Measurements from ENCODE around the gene CNTN4. TPM values are rescaled to one million over a fixed set of nuclear protein-coding genes. Genes with fewer than 3 reads are reported as not detected.

The CNTN4 gene
- total and polyA plus RNA-seq, 2 experiments from 2014 or later, result 0.91 to 4.0 TPM

DNA sequence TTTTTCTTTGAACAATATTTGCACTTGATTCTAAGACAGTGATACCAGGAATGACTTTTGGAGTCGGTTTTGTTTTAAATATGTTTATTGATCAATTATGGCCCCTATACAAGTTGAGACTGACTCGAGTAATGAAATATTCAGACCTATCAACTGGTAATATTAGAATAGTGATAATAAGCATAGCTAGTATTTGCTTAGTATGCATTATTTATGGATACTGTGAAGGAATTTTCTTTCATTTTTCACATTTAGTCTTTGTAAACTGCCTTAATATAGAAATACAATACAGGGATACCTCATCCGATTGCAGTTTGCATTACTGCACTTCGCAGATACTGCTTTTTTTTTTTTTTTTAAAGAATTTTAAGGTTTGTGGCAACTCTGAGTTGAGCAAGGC, 107.9 kb downstream of the CNTN4 start:
- Mint-ChIP-seq H3K36me3 (ENCODE audit: low read depth) (peaks cover 19% of the 10 kb centered on the region), H3K27ac (no peak overlapping the region), H3K4me1 (no peaks in the 10 kb centered on the region), H3K27me3 (ENCODE audit: insufficient read depth, low read depth, poor library complexity) (no peaks in the 10 kb centered on the region), H3K4me3 (no peak overlapping the region), H3K9me3 (peaks cover 83% of the 10 kb centered on the region)
- H3K27ac ChIP-seq (ENCODE audit: low read depth), result no peak overlapping the region
- DNase-seq (ENCODE audit: low spot score) (no peak), ATAC-seq (no peak)
- H3K27me3 ChIP-seq (ENCODE audit: insufficient read depth), result no peaks in the 10 kb centered on the region
- H3K4me1 ChIP-seq (ENCODE audit: insufficient read depth), result no peaks in the 10 kb centered on the region
- no peaks in the 10 kb centered on the region for H3K79me2 ChIP-seq (replicated peaks; ENCODE audit: insufficient read depth)
- no peaks in the 10 kb centered on the region for H3K36me3 ChIP-seq (ENCODE audit: insufficient read depth)
- no peaks in the 10 kb centered on the region for H3F3A ChIP-seq (replicated peaks; ENCODE audit: low read depth)
- no peak overlapping the region for H2AFZ ChIP-seq
- no peaks in the 10 kb centered on the region; the same call in 1 of the 2 replicates for H3K9me2 ChIP-seq (ENCODE audit: insufficient read depth)
- H4K20me1 ChIP-seq (replicated peaks; ENCODE audit: insufficient read depth), result no peaks in the 10 kb centered on the region
- H3K4me3 ChIP-seq, result no peak overlapping the region
- TF ChIP-seq, protein P1, sequence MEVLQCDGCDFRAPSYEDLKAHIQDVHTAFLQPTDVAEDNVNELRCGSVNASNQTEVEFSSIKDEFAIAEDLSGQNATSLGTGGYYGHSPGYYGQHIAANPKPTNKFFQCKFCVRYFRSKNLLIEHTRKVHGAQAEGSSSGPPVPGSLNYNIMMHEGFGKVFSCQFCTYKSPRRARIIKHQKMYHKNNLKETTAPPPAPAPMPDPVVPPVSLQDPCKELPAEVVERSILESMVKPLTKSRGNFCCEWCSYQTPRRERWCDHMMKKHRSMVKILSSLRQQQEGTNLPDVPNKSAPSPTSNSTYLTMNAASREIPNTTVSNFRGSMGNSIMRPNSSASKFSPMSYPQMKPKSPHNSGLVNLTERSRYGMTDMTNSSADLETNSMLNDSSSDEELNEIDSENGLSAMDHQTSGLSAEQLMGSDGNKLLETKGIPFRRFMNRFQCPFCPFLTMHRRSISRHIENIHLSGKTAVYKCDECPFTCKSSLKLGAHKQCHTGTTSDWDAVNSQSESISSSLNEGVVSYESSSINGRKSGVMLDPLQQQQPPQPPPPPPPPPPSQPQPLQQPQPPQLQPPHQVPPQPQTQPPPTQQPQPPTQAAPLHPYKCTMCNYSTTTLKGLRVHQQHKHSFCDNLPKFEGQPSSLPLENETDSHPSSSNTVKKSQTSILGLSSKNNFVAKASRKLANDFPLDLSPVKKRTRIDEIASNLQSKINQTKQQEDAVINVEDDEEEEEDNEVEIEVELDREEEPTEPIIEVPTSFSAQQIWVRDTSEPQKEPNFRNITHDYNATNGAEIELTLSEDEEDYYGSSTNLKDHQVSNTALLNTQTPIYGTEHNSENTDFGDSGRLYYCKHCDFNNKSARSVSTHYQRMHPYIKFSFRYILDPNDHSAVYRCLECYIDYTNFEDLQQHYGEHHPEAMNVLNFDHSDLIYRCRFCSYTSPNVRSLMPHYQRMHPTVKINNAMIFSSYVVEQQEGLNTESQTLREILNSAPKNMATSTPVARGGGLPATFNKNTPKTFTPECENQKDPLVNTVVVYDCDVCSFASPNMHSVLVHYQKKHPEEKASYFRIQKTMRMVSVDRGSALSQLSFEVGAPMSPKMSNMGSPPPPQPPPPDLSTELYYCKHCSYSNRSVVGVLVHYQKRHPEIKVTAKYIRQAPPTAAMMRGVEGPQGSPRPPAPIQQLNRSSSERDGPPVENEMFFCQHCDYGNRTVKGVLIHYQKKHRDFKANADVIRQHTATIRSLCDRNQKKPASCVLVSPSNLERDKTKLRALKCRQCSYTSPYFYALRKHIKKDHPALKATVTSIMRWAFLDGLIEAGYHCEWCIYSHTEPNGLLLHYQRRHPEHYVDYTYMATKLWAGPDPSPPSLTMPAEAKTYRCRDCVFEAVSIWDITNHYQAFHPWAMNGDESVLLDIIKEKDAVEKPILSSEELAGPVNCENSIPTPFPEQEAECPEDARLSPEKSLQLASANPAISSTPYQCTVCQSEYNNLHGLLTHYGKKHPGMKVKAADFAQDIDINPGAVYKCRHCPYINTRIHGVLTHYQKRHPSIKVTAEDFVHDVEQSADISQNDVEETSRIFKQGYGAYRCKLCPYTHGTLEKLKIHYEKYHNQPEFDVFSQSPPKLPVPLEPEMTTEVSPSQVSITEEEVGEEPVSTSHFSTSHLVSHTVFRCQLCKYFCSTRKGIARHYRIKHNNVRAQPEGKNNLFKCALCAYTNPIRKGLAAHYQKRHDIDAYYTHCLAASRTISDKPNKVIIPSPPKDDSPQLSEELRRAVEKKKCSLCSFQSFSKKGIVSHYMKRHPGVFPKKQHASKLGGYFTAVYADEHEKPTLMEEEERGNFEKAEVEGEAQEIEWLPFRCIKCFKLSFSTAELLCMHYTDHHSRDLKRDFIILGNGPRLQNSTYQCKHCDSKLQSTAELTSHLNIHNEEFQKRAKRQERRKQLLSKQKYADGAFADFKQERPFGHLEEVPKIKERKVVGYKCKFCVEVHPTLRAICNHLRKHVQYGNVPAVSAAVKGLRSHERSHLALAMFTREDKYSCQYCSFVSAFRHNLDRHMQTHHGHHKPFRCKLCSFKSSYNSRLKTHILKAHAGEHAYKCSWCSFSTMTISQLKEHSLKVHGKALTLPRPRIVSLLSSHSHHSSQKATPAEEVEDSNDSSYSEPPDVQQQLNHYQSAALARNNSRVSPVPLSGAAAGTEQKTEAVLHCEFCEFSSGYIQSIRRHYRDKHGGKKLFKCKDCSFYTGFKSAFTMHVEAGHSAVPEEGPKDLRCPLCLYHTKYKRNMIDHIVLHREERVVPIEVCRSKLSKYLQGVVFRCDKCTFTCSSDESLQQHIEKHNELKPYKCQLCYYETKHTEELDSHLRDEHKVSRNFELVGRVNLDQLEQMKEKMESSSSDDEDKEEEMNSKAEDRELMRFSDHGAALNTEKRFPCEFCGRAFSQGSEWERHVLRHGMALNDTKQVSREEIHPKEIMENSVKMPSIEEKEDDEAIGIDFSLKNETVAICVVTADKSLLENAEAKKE (CRISPR knock-in tag; IDR thresholded peaks at IDR 0.05), result no peak
- TF ChIP-seq JUNB (IDR thresholded peaks at IDR 0.05; ENCODE audit: unreplicated experiment) (no peak), EZH2 (IDR thresholded peaks at IDR 0.05; ENCODE audit: low read depth, unreplicated experiment) (no peak), CREB1 (CRISPR knock-in tag; IDR thresholded peaks at IDR 0.05; ENCODE audit: low read depth) (no peak), ZNF331 (CRISPR knock-in tag; IDR thresholded peaks at IDR 0.05; ENCODE audit: low read depth) (no peak), EZH2phosphoT487 (IDR thresholded peaks at IDR 0.05; ENCODE audit: unreplicated experiment) (no peak), ZNF114 (CRISPR knock-in tag; IDR thresholded peaks at IDR 0.05) (no peak), POLR2AphosphoS5 (IDR thresholded peaks at IDR 0.05; ENCODE audit: low read depth) (no peak), NANOG (IDR thresholded peaks at IDR 0.05; ENCODE audit: borderline replicate concordance) (no peak), STAT1 (IDR thresholded peaks at IDR 0.05; ENCODE audit: unreplicated experiment) (no peak)
- TF ChIP-seq, protein P2, sequence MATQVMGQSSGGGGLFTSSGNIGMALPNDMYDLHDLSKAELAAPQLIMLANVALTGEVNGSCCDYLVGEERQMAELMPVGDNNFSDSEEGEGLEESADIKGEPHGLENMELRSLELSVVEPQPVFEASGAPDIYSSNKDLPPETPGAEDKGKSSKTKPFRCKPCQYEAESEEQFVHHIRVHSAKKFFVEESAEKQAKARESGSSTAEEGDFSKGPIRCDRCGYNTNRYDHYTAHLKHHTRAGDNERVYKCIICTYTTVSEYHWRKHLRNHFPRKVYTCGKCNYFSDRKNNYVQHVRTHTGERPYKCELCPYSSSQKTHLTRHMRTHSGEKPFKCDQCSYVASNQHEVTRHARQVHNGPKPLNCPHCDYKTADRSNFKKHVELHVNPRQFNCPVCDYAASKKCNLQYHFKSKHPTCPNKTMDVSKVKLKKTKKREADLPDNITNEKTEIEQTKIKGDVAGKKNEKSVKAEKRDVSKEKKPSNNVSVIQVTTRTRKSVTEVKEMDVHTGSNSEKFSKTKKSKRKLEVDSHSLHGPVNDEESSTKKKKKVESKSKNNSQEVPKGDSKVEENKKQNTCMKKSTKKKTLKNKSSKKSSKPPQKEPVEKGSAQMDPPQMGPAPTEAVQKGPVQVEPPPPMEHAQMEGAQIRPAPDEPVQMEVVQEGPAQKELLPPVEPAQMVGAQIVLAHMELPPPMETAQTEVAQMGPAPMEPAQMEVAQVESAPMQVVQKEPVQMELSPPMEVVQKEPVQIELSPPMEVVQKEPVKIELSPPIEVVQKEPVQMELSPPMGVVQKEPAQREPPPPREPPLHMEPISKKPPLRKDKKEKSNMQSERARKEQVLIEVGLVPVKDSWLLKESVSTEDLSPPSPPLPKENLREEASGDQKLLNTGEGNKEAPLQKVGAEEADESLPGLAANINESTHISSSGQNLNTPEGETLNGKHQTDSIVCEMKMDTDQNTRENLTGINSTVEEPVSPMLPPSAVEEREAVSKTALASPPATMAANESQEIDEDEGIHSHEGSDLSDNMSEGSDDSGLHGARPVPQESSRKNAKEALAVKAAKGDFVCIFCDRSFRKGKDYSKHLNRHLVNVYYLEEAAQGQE (IDR thresholded peaks at IDR 0.05; ENCODE audit: unreplicated experiment), result no peak
- TF ChIP-seq, protein P3, sequence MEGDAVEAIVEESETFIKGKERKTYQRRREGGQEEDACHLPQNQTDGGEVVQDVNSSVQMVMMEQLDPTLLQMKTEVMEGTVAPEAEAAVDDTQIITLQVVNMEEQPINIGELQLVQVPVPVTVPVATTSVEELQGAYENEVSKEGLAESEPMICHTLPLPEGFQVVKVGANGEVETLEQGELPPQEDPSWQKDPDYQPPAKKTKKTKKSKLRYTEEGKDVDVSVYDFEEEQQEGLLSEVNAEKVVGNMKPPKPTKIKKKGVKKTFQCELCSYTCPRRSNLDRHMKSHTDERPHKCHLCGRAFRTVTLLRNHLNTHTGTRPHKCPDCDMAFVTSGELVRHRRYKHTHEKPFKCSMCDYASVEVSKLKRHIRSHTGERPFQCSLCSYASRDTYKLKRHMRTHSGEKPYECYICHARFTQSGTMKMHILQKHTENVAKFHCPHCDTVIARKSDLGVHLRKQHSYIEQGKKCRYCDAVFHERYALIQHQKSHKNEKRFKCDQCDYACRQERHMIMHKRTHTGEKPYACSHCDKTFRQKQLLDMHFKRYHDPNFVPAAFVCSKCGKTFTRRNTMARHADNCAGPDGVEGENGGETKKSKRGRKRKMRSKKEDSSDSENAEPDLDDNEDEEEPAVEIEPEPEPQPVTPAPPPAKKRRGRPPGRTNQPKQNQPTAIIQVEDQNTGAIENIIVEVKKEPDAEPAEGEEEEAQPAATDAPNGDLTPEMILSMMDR (conservative IDR thresholded peaks at IDR 0.05; ENCODE audit: low read depth in 2 of 2), result no peak
- TF ChIP-seq, protein P4, sequence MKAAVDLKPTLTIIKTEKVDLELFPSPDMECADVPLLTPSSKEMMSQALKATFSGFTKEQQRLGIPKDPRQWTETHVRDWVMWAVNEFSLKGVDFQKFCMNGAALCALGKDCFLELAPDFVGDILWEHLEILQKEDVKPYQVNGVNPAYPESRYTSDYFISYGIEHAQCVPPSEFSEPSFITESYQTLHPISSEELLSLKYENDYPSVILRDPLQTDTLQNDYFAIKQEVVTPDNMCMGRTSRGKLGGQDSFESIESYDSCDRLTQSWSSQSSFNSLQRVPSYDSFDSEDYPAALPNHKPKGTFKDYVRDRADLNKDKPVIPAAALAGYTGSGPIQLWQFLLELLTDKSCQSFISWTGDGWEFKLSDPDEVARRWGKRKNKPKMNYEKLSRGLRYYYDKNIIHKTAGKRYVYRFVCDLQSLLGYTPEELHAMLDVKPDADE (IDR thresholded peaks at IDR 0.05), result no peak
- H3K4me2 ChIP-seq, result no peak overlapping the region

Measured in GM23338 (cell line).